ENCODE measurements around the gene PGM1. TPM values are rescaled to one million over a fixed set of nuclear protein-coding genes. Genes with fewer than 3 reads are reported as not detected.
A peak's percentile ranks its signal among the peaks of the same experiment; 100 is the strongest.

Gene PGM1
- total RNA-seq, 1 experiment from 2014 or later, result 70.7 TPM

- in situ Hi-C loops (cut with HindIII; ENCODE audit: low pct_unique_long_range_greater_than_20kb, low sequenced_read_pairs), result no loop called here
- DNase-seq (ENCODE audit: low read depth), result no peak
Observed at GRCh38 chr1:63622849-63623566, 29.8 kb downstream of the PGM1 start.

GRCh38 chr1:63623952-63624351 lies 30.7 kb downstream of the PGM1 start:
- in situ Hi-C loops (cut with HindIII; ENCODE audit: low pct_unique_long_range_greater_than_20kb, low sequenced_read_pairs), result no loop called here
- no peak for DNase-seq (ENCODE audit: low read depth)

DNA sequence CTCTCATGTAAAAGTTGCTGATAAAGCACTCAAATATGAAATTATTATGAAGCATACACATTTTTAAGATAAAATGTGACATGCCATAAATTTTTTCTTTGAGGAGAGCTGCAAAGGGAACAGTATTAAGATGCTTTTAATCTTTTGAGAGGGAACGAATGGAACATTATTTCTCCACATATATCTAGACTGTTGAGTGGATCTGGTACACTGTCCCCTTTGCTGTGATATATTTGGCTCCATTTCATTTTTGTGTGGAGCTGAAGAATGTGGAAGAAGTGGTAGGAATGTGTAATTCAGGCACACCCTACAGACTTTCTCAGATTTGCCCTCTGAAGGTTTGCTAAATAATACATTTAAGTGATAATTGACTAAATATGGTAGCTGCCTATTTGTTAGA lies 31.7 kb downstream of the PGM1 start:
- DNase-seq (ENCODE audit: low read depth), result no peak
- in situ Hi-C loops (cut with HindIII; ENCODE audit: low pct_unique_long_range_greater_than_20kb, low sequenced_read_pairs), result no loop called here

DNA sequence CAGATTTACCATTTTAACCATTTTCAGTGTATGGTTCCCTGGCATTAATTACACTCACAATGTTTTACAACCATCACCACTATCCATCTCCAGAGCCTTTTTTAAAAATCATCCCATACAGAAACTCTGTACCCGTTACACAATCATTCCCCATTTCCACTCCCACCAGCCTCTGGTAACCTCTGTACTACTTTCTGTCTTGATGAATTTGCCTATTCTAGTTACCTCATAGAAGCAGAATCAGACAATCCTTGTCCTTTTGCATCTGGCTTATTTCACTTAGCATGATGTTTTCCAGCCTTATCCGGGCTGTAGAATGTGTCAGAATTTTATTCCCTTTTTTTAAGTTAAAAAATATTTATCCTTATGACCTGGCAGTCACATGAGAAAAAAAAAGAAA lies 33.0 kb downstream of the PGM1 start:
- in situ Hi-C loops (cut with HindIII; ENCODE audit: low pct_unique_long_range_greater_than_20kb, low sequenced_read_pairs), result no loop called here

GRCh38 chr1:63628607-63629006 lies 35.4 kb downstream of the PGM1 start:
- no peak for DNase-seq (ENCODE audit: low read depth)
- in situ Hi-C loops (cut with HindIII; ENCODE audit: low pct_unique_long_range_greater_than_20kb, low sequenced_read_pairs), result no loop called here

More for the DNA sequence above, 33.0 kb downstream of the PGM1 start:
- DNase-seq (ENCODE audit: low read depth), result no peak

DNA sequence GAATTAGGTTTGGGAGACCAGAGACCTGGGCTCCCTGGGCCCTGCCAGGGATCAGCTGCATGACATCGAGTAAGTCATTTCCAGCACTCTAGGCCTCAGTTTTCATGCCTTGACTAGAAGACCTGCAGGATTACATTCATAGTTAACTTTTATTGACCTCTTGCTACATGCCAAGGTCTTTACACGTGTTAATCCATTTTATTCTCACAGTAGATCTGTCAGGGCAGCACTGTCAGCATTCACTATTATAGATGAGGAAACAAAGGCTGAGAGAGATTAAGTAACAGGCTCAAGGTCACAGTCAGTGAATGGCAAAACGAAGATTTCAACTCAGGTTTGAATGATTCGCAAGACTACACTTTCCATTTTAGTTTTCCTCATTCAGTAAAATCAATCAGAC lies 37.0 kb downstream of the PGM1 start:
- DNase-seq (ENCODE audit: low read depth), result no peak
- in situ Hi-C loops (cut with HindIII; ENCODE audit: low pct_unique_long_range_greater_than_20kb, low sequenced_read_pairs), result no loop called here

GRCh38 chr1:63630666-63631065 lies 37.5 kb downstream of the PGM1 start:
- DNase-seq (ENCODE audit: low read depth), result no peak
- in situ Hi-C loops (cut with HindIII; ENCODE audit: low pct_unique_long_range_greater_than_20kb, low sequenced_read_pairs), result no loop called here

DNA sequence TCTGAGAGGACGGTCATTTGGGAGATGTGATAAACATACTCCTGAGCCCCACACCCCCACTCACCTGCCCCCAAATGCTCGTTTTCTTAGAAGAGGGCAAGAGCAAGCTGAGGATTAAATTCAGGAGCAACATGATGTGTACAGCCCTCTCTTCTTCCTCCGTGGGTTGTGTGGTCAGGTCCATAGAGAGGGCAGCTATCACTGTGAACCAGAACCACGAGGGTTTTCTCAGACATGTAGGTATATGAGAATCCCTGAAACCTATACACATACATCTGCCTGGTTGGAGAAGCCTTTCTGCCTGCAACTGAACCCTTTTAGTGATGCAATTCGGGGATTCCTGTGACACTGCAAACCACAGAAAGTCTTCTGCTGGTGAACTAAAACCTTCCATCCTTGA lies 38.9 kb downstream of the PGM1 start:
- DNase-seq (ENCODE audit: low read depth), result no peak
- in situ Hi-C loops (cut with HindIII; ENCODE audit: low pct_unique_long_range_greater_than_20kb, low sequenced_read_pairs), result no loop called here

DNA sequence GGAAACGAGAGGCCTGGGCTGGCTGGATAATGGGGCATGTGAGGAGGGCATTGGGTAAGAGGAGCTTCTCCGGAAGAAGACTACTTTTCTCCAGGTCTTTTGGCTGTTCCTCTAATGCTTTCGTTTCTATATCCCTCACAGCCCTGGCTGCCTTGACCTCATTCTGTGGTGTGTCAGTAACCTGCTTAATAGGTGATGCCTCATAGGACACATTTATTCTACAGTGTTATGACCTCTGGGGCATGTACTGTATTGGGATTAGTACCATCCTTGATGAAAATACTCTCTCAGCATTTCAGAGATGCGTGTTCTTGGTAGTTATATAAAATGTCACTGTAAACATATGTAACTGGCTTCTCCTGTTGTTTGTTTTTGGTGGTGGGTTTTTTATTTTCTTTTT lies 40.1 kb downstream of the PGM1 start:
- no peak for DNase-seq (ENCODE audit: low read depth)
- in situ Hi-C loops (cut with HindIII; ENCODE audit: low pct_unique_long_range_greater_than_20kb, low sequenced_read_pairs), result no loop called here

- DNase-seq (ENCODE audit: low read depth), result peak; percentile 42
Observed at GRCh38 chr1:63634471-63634870, 41.3 kb downstream of the PGM1 start.

DNA sequence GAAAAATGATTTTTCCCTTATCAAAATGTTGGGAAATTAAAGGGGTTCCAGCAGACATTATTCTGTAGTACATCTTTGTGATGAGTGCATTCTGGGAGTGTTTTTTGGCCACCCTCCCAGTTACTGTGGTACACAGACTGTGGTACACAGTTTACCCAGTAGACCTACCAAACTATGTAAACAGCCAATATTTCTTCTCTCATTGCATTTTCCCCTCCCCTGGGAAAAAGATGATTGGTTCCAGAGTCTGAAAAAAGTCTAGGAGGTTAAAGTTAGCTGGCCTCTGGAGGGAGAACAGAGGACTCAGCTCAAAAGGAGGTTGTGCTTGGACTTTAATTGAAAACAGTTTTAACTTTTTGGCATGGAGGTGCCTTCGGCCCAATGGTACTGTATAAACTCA lies 42.5 kb downstream of the PGM1 start:
- in situ Hi-C loops (cut with HindIII; ENCODE audit: low pct_unique_long_range_greater_than_20kb, low sequenced_read_pairs), result no loop called here
- DNase-seq (ENCODE audit: low read depth), result no peak

More at GRCh38 chr1:63634471-63634870, 41.3 kb downstream of the PGM1 start:
- in situ Hi-C loops (cut with HindIII; ENCODE audit: low pct_unique_long_range_greater_than_20kb, low sequenced_read_pairs), result no loop called here

- no peak for DNase-seq (ENCODE audit: low read depth)
- in situ Hi-C loops (cut with HindIII; ENCODE audit: low pct_unique_long_range_greater_than_20kb, low sequenced_read_pairs), result no loop called here
Observed at GRCh38 chr1:63636192-63637105, 43.2 kb downstream of the PGM1 start.

DNA sequence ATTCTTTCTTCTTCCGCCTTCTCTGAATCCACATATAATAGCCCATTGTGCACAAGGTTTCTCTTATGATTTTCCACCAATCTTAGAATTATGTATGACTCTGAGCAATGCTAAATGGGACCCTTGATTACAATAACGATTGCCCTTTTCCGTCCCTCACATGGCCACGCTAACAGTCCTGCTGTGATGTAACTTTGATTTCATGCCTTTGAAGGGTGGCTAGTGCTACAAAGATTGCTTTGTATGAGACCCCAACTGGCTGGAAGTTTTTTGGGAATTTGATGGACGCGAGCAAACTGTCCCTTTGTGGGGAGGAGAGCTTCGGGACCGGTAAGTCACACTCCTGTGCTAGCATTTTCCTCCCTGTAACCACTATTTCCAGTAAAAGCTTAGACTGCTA lies 45.3 kb downstream of the PGM1 start:
- DNase-seq (ENCODE audit: low read depth), result no peak
- in situ Hi-C loops (cut with HindIII; ENCODE audit: low pct_unique_long_range_greater_than_20kb, low sequenced_read_pairs), result no loop called here

- in situ Hi-C loops (cut with HindIII; ENCODE audit: low pct_unique_long_range_greater_than_20kb, low sequenced_read_pairs), result no loop called here
- no peak for DNase-seq (ENCODE audit: low read depth)
Observed at GRCh38 chr1:63638875-63639274, 45.7 kb downstream of the PGM1 start.

DNA sequence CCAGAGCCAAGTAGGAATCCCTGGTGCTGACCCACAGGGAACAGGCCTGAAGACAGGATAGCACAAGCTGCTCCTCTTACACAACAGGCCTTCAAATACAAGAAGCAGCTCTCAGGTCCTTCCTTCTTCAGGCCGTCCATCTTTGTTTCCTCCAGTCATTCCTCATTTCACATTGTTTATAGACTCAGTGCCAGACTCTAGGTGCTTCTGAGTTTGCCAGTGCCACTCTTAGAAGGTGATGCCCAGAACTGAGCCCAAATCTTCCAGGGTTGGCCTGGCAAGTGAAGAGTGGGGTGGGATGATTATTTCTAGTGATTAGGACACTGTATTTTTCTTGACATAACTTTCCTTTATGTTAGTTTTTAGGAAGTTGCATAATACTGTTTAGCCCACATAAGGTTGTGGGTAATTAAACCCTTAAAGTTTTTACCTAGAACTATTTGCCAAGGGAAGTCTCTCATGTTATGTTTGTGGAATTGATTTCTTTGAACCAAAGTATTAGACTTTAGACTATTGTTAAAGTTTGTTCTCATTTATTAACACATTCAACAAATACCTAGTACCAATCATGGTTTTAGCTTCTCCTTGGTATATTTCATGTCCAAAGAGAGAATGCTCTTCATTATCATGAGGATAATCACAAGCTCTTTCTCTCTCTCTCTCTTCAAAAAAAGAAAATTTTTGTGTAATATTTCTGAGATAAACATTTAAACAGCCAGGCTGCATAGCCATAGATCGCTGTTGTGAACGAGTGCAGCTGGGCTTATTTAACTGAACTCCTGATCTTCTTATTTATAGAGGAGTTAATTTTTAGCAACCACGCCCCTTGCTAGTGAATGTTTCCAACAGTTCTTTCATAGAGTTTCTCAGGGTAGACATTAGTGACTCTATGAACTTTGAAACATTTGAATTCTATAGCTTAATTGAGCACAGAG lies 47.7 kb downstream of the PGM1 start:
- in situ Hi-C loops (cut with HindIII; ENCODE audit: low pct_unique_long_range_greater_than_20kb, low sequenced_read_pairs), result no loop called here
- DNase-seq (ENCODE audit: low read depth), result peak; percentile 44

- no peak for DNase-seq (ENCODE audit: low read depth)
- in situ Hi-C loops (cut with HindIII; ENCODE audit: low pct_unique_long_range_greater_than_20kb, low sequenced_read_pairs), result no loop called here
Observed at GRCh38 chr1:63641615-63642014, 48.4 kb downstream of the PGM1 start.

GRCh38 chr1:63642901-63643300 lies 49.7 kb downstream of the PGM1 start:
- DNase-seq (ENCODE audit: low read depth), result no peak
- in situ Hi-C loops (cut with HindIII; ENCODE audit: low pct_unique_long_range_greater_than_20kb, low sequenced_read_pairs), result no loop called here

DNA sequence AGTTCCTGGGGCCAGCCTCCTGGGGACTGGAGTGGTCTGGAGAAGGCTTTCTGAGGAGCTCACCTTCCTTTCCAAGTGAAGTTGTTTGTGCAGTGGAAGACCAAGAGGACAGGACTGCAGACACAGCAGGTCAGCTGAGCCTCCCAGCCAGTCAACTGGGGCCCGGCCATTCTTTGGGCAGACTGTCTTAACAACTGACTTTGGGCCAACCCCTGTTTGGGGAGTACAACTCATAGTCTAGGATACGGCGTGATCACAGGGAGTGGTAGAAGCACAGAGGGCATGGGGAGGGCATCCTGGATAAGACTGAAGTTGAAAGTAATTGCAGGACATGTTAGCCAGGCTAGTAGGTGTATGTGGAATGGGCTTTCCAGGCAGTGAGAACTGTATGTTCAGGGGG lies 50.3 kb downstream of the PGM1 start:
- no peak for DNase-seq (ENCODE audit: low read depth)
- in situ Hi-C loops (cut with HindIII; ENCODE audit: low pct_unique_long_range_greater_than_20kb, low sequenced_read_pairs), result no loop called here

GRCh38 chr1:63643926-63644325 lies 50.7 kb downstream of the PGM1 start:
- in situ Hi-C loops (cut with HindIII; ENCODE audit: low pct_unique_long_range_greater_than_20kb, low sequenced_read_pairs), result no loop called here
- no peak for DNase-seq (ENCODE audit: low read depth)
